ENCODE data around the gene WWOX. TPM values are rescaled to one million over a fixed set of nuclear protein-coding genes. Genes with fewer than 3 reads are reported as not detected.

Gene WWOX
- total RNA-seq, 1 donor from 2014 or later: 28.2 TPM

DNA sequence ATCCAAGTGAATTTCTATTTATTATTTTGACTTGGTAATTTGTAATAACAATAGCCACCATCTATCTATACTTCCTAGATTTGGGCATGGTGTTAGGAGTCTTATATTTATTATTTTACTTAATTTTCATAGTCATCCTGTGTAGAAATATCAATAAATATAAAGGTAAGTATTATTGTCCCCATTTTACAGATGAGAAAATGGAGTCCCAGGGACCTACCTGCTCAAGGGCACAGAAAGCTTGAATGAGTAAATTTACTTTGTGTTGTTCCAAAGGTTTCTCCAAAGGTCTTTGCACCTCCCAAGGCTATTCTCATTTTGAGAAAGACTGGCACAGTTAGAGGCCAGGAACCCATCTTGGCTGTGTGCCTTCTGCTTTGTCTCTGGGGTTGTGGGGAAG, 738.3 kb downstream of the WWOX start:
- DNase-seq (ENCODE audit: extremely low spot score, unreplicated experiment): no peak
- no peak for TF ChIP-seq CTCF (IDR thresholded peaks at IDR 0.05)
- no peaks in the 10 kb centered on the region for H3K4me1 Mint-ChIP-seq (ENCODE audit: unreplicated experiment)
- H3K4me3 Mint-ChIP-seq (ENCODE audit: unreplicated experiment): no peak overlapping the region
- H3K9me3 Mint-ChIP-seq (ENCODE audit: unreplicated experiment): peaks cover 4% of the 10 kb centered on the region
- H3K36me3 Mint-ChIP-seq (ENCODE audit: unreplicated experiment): no peaks in the 10 kb centered on the region
- H3K27me3 Mint-ChIP-seq (ENCODE audit: unreplicated experiment): no peaks in the 10 kb centered on the region
- no peak overlapping the region for H3K27ac Mint-ChIP-seq (ENCODE audit: unreplicated experiment)

GRCh38 chr16:78838276-78838675, 738.8 kb downstream of the WWOX start:
- no peaks in the 10 kb centered on the region for H3K27me3 Mint-ChIP-seq (ENCODE audit: unreplicated experiment)
- no peaks in the 10 kb centered on the region for H3K36me3 Mint-ChIP-seq (ENCODE audit: unreplicated experiment)
- TF ChIP-seq CTCF (IDR thresholded peaks at IDR 0.05): no peak
- no peak overlapping the region for H3K27ac Mint-ChIP-seq (ENCODE audit: unreplicated experiment)
- DNase-seq (ENCODE audit: extremely low spot score, unreplicated experiment): no peak
- H3K4me3 Mint-ChIP-seq (ENCODE audit: unreplicated experiment): no peak overlapping the region
- H3K9me3 Mint-ChIP-seq (ENCODE audit: unreplicated experiment): peaks cover 4% of the 10 kb centered on the region
- H3K4me1 Mint-ChIP-seq (ENCODE audit: unreplicated experiment): no peaks in the 10 kb centered on the region

GRCh38 chr16:78842950-78843349, 743.5 kb downstream of the WWOX start:
- Mint-ChIP-seq H3K27ac (ENCODE audit: unreplicated experiment) (no peak overlapping the region), H3K36me3 (ENCODE audit: unreplicated experiment) (no peaks in the 10 kb centered on the region), H3K4me1 (ENCODE audit: unreplicated experiment) (no peaks in the 10 kb centered on the region), H3K9me3 (ENCODE audit: unreplicated experiment) (peaks cover 4% of the 10 kb centered on the region), H3K4me3 (ENCODE audit: unreplicated experiment) (no peak overlapping the region), H3K27me3 (ENCODE audit: unreplicated experiment) (no peaks in the 10 kb centered on the region)
- TF ChIP-seq CTCF (IDR thresholded peaks at IDR 0.05): no peak
- no peak for DNase-seq (ENCODE audit: extremely low spot score, unreplicated experiment)

GRCh38 chr16:78843978-78844377, 744.5 kb downstream of the WWOX start:
- DNase-seq (ENCODE audit: extremely low spot score, unreplicated experiment): no peak
- Mint-ChIP-seq H3K4me1 (ENCODE audit: unreplicated experiment) (no peaks in the 10 kb centered on the region), H3K27ac (ENCODE audit: unreplicated experiment) (no peak overlapping the region), H3K4me3 (ENCODE audit: unreplicated experiment) (no peak overlapping the region), H3K36me3 (ENCODE audit: unreplicated experiment) (no peaks in the 10 kb centered on the region), H3K27me3 (ENCODE audit: unreplicated experiment) (no peaks in the 10 kb centered on the region), H3K9me3 (ENCODE audit: unreplicated experiment) (peaks cover 4% of the 10 kb centered on the region)
- TF ChIP-seq CTCF (IDR thresholded peaks at IDR 0.05): no peak

DNA sequence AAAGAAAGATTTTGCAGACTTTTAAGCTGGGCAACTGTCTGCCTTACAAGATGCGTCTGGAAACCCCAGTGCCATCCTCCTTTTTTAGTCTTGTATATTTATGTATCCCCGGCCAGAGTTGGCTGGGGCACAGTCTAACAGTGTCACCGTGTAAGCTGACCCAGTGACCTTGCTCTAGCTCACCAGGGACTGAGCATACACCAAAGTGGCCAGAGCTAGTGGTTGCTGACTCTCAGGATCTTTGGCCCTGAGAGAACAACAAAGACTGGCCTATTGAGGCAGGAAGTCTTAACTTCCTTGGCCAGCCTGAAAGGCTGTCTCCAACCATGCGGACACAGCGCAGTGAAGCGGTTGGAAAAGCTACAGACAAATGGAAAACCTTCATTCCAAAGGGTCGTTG, 745.2 kb downstream of the WWOX start:
- Mint-ChIP-seq H3K4me1 (ENCODE audit: unreplicated experiment) (no peaks in the 10 kb centered on the region), H3K36me3 (ENCODE audit: unreplicated experiment) (no peaks in the 10 kb centered on the region), H3K27me3 (ENCODE audit: unreplicated experiment) (no peaks in the 10 kb centered on the region), H3K27ac (ENCODE audit: unreplicated experiment) (no peak overlapping the region), H3K4me3 (ENCODE audit: unreplicated experiment) (no peak overlapping the region), H3K9me3 (ENCODE audit: unreplicated experiment) (peaks cover 4% of the 10 kb centered on the region)
- no peak for TF ChIP-seq CTCF (IDR thresholded peaks at IDR 0.05)
- DNase-seq (ENCODE audit: extremely low spot score, unreplicated experiment): no peak
